AG08396 (cell line): Measurements from ENCODE around the gene TWNK.

ENCODE experiments used
- DNase-seq: peaks from one replicate; pipeline ENCODE4 v3.0.0; 2012; ENCODE audit warnings: low spot score, mixed read lengths

TWNK gene

GRCh38 chr10:101011517-101012423 lies 24.4 kb downstream of the TWNK start:
- no peak for DNase-seq

GRCh38 chr10:101012525-101013364 lies 25.4 kb downstream of the TWNK start:
- peak; percentile 92 for DNase-seq

- no peak for DNase-seq
Observed at GRCh38 chr10:101013365-101013825, 26.1 kb downstream of the TWNK start.

GRCh38 chr10:101014230-101014884 lies 27.0 kb downstream of the TWNK start:
- peak; percentile 81 for DNase-seq

- DNase-seq, result peak; percentile 88
Observed at GRCh38 chr10:101014966-101015581, 27.7 kb downstream of the TWNK start.

GRCh38 chr10:101015582-101015973 lies 28.2 kb downstream of the TWNK start:
- DNase-seq, result no peak

- no peak for DNase-seq
Observed at GRCh38 chr10:101016814-101017213, 29.5 kb downstream of the TWNK start.

GRCh38 chr10:101018118-101018599 lies 30.8 kb downstream of the TWNK start:
- DNase-seq, result no peak

- DNase-seq, result peak; percentile 93
Observed at GRCh38 chr10:101018600-101019439, 31.5 kb downstream of the TWNK start.

GRCh38 chr10:101019440-101019703 lies 32.0 kb downstream of the TWNK start:
- DNase-seq, result no peak

- no peak for DNase-seq
Observed at GRCh38 chr10:101020427-101021075, 33.2 kb downstream of the TWNK start.

GRCh38 chr10:101021239-101021638 lies 33.9 kb downstream of the TWNK start:
- no peak for DNase-seq

- no peak for DNase-seq
Observed at GRCh38 chr10:101021692-101022251, 34.4 kb downstream of the TWNK start.

- no peak for DNase-seq
Observed at GRCh38 chr10:101022967-101023705, 35.8 kb downstream of the TWNK start.

GRCh38 chr10:101027106-101027720 lies 39.9 kb downstream of the TWNK start:
- DNase-seq, result no peak

- DNase-seq, result no peak
Observed at GRCh38 chr10:101028446-101029337, 41.3 kb downstream of the TWNK start.

GRCh38 chr10:101029520-101030295 lies 42.4 kb downstream of the TWNK start:
- no peak for DNase-seq
